Esophagus muscularis mucosa (tissue), 4 donors: ENCODE results near the gene ZNF407.

ENCODE experiments used
- EP300 ChIP-seq: sonication (generic); formaldehyde crosslinking; IDR thresholded peaks from one replicate; pipeline ENCODE4 v1.6.1; 2017; ENCODE audit warnings: antibody characterized with exemption
- POLR2A ChIP-seq: fragments of 450-650 bp; IDR thresholded peaks from one replicate; pipeline ENCODE4 v1.6.1; 2017; ENCODE audit warnings: antibody characterized with exemption, moderate library complexity, mild to moderate bottlenecking, low read depth
- POLR2AphosphoS5 ChIP-seq, 2 donors: sonication (generic); formaldehyde crosslinking; IDR thresholded peaks; one replicate each; pipeline ENCODE4 v1.6.1; 2017; ENCODE audit warnings: antibody characterized with exemption in 2 of 2
- TF ChIP-seq, protein P1 (sequence below), 3 experiments: fragments of 200-600 bp in 2 of 3; fragments of 450-650 bp in 1 of 3; sonication (generic) in 2 of 3; IDR thresholded peaks; one replicate each; pipeline ENCODE4 v1.5.1; 2017 to 2019; ENCODE audit warnings: antibody characterized with exemption in 3 of 3, mild to moderate bottlenecking in 2 of 3, moderate library complexity in 1 of 3

DNA sequence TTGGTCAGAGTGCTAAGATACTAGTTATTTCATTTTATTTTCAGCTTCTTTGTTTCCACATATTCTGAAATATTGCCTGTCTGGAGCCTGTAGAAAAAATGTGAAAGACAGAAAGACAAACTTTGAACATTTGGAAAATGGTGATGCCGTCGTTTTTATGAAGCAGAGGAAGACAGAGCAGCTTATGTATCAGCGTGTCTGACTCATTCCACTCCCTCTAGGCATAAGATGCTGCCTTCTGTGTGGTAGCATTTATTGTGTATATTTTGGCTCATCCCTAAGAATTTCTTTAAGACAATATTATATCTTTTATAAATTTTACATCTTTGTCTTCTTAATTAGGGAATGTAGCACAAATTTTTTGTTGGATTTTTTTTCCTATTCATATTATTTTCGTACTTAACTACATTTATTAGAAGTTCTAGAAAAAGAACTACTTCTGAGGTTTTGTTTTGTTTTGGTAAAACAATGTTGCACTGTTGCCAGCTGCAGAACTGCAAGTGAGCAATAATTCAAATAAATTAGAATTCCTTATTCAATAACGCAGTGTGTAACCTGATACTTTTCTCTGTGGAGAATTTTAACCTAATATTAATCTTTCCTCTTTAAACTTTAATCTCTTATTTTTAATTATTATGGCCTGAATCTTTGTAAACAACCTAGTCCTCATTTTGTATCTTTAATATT is 300.4 kb downstream of the ZNF407 start:
- TF ChIP-seq, protein P1, sequence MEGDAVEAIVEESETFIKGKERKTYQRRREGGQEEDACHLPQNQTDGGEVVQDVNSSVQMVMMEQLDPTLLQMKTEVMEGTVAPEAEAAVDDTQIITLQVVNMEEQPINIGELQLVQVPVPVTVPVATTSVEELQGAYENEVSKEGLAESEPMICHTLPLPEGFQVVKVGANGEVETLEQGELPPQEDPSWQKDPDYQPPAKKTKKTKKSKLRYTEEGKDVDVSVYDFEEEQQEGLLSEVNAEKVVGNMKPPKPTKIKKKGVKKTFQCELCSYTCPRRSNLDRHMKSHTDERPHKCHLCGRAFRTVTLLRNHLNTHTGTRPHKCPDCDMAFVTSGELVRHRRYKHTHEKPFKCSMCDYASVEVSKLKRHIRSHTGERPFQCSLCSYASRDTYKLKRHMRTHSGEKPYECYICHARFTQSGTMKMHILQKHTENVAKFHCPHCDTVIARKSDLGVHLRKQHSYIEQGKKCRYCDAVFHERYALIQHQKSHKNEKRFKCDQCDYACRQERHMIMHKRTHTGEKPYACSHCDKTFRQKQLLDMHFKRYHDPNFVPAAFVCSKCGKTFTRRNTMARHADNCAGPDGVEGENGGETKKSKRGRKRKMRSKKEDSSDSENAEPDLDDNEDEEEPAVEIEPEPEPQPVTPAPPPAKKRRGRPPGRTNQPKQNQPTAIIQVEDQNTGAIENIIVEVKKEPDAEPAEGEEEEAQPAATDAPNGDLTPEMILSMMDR (IDR thresholded peaks at IDR 0.05), result no peak
- TF ChIP-seq POLR2A (no peak), POLR2AphosphoS5 (IDR thresholded peaks at IDR 0.05) (no peak), EP300 (no peak)
